HL-60 (cell line): Measurements from ENCODE around the gene HMOX1.

Experiments used
- CTCF ChIP-seq: IDR thresholded peaks from one replicate; pipeline ENCODE4 v1.5.1; 2011; ENCODE audit warnings: low read length, control low read depth, inconsistent platforms; ENCODE audit not compliant: insufficient read depth
- GABPA ChIP-seq: IDR thresholded peaks from 2 replicates; pipeline ENCODE4 v1.6.1; 2012; ENCODE audit warnings: low read depth
- POLR2AphosphoS5 ChIP-seq: IDR thresholded peaks from 2 replicates; pipeline ENCODE4 v1.6.1; 2012; ENCODE audit warnings: low read depth
- REST ChIP-seq: IDR thresholded peaks from 2 replicates; pipeline ENCODE4 v1.6.1; 2012; ENCODE audit warnings: low read depth; ENCODE audit not compliant: insufficient replicate concordance
- SPI1 ChIP-seq: IDR thresholded peaks from 2 replicates; pipeline ENCODE4 v1.6.1; 2012; ENCODE audit warnings: low read depth, mild to moderate bottlenecking, borderline replicate concordance

- TF ChIP-seq CTCF (no peak), REST (no peak), POLR2AphosphoS5 (no peak), GABPA (no peak), SPI1 (no peak)
Observed at GRCh38 chr22:35436421-35436820, 55.5 kb downstream of the HMOX1 start.
